ENCODE results near the gene TRIM45. TPM values are rescaled to one million over a fixed set of nuclear protein-coding genes. Genes with fewer than 3 reads are reported as not detected.

TRIM45 gene
- 1 to 10 TPM; 2.0 to 2.9 (median 2.5) TPM for total RNA-seq
- long read RNA-seq, donor 1, partial matches to known transcripts = 0 of 2 reads
- long read RNA-seq, donor 1, other reads (novel, unspliced or antisense) = 1 of 2 reads
- long read RNA-seq, donor 2 = 0 reads

DNA sequence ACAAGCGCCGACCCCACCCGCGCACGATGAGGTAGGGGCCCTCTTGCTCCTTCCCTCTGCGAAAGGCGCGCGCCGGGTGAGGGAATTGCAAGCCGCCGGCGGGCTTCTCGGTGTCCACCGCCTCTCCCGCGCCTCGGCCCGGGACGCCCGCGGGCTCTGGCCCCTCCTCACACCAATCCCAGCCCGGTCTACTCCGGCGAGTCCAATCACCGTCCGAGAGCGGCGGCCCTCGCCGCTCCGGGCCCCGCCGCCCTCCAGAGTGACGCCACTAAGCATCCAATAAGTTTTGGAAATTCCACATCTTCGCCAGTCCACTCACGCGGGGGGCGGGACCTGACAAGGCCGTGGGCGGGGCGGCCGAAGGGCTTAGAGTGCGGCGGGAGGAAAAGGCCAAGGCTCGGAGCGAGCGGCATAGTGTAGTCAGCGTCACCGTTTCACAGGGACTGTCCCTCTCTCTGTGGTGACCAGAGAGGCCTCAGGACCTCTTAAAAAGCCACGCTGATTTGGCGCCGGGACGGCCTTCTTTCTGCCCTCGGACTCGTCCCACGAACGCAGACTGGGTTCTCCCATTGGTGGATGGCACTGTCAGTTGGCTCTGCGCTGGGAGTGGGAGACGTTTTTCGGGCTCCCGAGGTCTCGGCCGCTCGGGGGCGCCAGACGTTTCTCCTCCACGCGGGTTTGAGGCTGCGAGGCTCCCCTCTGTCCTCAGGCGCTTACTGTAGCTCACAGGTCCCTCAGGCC, at the start of gene TRIM45:
TSS of gene TRIM45 (minus strand) at position 161 of the 741 bp plus-strand sequence. CDS start 548 bp downstream, outside the sequence.
- peak; percentile 97 for ATAC-seq
- intact Hi-C loops (cut with DNase I, micrococcal nuclease) = loop anchor here in 1 of 2 donors (10.0 kb wide), 1 partner anchor 163 kb away; no protein-coding TSS in a partner anchor
- Histone ChIP-seq H3K36me3 (ENCODE audit: low read depth) (no peaks in the 10 kb centered on the region), H3K4me3 (peak within 1 kb of the TSS; percentile 36), H3K4me1 (ENCODE audit: low read depth) (no peaks in the 10 kb centered on the region), H3K9me3 (no peaks in the 10 kb centered on the region)
- peak; percentile 95 to 98 (median 97) for DNase-seq
- TF ChIP-seq, protein P1, sequence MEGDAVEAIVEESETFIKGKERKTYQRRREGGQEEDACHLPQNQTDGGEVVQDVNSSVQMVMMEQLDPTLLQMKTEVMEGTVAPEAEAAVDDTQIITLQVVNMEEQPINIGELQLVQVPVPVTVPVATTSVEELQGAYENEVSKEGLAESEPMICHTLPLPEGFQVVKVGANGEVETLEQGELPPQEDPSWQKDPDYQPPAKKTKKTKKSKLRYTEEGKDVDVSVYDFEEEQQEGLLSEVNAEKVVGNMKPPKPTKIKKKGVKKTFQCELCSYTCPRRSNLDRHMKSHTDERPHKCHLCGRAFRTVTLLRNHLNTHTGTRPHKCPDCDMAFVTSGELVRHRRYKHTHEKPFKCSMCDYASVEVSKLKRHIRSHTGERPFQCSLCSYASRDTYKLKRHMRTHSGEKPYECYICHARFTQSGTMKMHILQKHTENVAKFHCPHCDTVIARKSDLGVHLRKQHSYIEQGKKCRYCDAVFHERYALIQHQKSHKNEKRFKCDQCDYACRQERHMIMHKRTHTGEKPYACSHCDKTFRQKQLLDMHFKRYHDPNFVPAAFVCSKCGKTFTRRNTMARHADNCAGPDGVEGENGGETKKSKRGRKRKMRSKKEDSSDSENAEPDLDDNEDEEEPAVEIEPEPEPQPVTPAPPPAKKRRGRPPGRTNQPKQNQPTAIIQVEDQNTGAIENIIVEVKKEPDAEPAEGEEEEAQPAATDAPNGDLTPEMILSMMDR (IDR thresholded peaks at IDR 0.05) = peak; percentile 79

DNA sequence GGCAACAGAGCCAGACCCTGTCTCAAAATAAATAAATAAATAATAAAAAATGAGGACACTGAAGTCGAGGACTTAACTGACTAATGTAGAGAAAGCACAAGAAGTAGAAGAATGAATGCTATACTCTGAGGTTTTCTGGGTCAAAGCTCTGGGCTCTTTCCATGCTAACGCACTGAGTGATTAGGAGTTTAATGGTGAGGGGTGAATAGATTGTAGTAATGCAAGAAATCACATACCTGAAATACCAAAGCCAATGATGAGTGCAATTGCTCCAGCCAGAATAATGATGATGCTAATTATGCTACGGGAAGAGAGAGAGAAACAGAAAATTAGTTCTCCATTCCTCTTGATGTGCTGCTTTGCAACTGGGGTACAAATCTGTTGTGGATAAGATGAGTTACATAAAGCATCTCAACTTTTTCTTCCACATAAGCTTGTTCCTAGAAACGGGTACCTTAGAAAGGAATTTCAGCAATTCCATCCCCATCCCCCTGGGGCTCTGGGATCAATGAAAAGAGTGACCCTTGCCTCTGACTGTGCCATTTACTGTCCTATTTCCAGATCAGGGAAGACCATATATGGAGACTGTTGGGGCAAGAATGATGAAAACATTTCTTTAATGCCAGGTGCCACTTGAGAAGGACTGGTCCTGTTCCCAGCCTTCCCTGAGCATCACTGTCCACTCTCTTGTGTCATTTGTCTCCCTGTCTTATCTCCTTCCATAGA, 48.5 kb upstream of the TRIM45 start:
- Histone ChIP-seq H3K4me3 (no peak overlapping the region), H3K36me3 (ENCODE audit: low read depth) (no peaks in the 10 kb centered on the region), H3K9me3 (no peaks in the 10 kb centered on the region), H3K4me1 (ENCODE audit: low read depth) (no peaks in the 10 kb centered on the region)
- DNase-seq = no peak
- intact Hi-C loops (cut with DNase I, micrococcal nuclease) = no loop called here
- TF ChIP-seq, protein P1 (IDR thresholded peaks at IDR 0.05) = no peak
- no peak for ATAC-seq

GRCh38 chr1:117167402-117167801, 45.9 kb upstream of the TRIM45 start:
- Histone ChIP-seq H3K9me3 (no peaks in the 10 kb centered on the region), H3K4me3 (no peak overlapping the region), H3K4me1 (ENCODE audit: low read depth) (no peaks in the 10 kb centered on the region), H3K36me3 (ENCODE audit: low read depth) (no peaks in the 10 kb centered on the region)
- ATAC-seq (no peak), DNase-seq (no peak)
- TF ChIP-seq, protein P1 (IDR thresholded peaks at IDR 0.05) = no peak
- intact Hi-C loops (cut with DNase I, micrococcal nuclease) = no loop called here

DNA sequence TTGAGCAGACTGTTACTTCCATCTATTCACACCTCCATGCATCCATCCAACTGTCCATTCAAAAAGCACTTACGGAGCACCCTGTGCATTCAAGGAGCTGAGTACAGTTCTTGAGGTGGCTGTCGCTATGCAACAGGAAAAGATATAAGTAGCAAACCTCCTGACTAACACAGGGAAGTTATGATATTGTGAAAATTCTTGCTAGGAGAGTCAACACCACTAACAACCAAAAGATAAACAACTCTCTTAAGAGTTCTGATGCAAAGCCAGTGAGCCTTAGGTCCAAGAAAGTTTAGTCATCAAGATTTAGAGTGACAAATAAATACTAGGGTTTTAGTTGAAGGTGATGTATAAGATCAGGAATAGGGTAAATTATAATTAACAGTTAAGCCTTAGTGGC, 44.5 kb upstream of the TRIM45 start:
- no peak for ATAC-seq
- intact Hi-C loops (cut with DNase I, micrococcal nuclease) = no loop called here
- DNase-seq = no peak
- no peaks in the 10 kb centered on the region for H3K9me3 ChIP-seq
- H3K4me1 ChIP-seq (ENCODE audit: low read depth) = peaks cover 3% of the 10 kb centered on the region
- H3K36me3 ChIP-seq (ENCODE audit: low read depth) = no peaks in the 10 kb centered on the region
- H3K4me3 ChIP-seq = no peak overlapping the region
- TF ChIP-seq, protein P1 (IDR thresholded peaks at IDR 0.05) = no peak

- ATAC-seq = no peak
- Histone ChIP-seq H3K36me3 (ENCODE audit: low read depth) (no peaks in the 10 kb centered on the region), H3K4me1 (ENCODE audit: low read depth) (peaks cover 3% of the 10 kb centered on the region), H3K4me3 (no peak overlapping the region), H3K9me3 (no peaks in the 10 kb centered on the region)
- no peak for DNase-seq
- intact Hi-C loops (cut with DNase I, micrococcal nuclease) = no loop called here
- TF ChIP-seq, protein P1 (IDR thresholded peaks at IDR 0.05) = no peak
Observed at GRCh38 chr1:117164209-117164608, 42.7 kb upstream of the TRIM45 start.
